ENCODE data around the gene NHP2. TPM values are rescaled to one million over a fixed set of nuclear protein-coding genes. Genes with fewer than 3 reads are reported as not detected.

NHP2 gene
- total RNA-seq, 4 donors from 2014 or later: 109 to 257 (median 177) TPM

DNA sequence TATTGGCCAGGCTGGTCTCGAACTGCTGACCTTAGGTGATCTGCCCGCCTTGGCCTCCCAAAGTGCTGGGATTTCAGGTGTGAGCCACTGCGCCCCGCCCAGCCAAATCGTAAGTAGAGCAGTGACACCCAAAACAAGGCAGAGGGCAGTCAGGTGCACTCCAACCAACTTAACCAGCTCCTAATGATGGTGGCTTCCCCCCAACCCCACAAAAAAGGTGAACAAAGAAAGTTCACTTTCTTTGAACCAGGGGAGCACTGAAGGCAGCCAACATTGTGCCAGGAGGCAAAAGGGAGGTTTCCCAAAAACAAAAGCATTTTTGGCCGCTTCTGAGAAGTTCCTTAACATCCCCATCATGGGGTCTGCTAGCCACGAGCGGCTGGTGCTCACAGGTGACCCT lies 23.9 kb upstream of the NHP2 start:
- Histone ChIP-seq H3K9me3 (no peaks in the 10 kb centered on the region), H3K27ac (no peak overlapping the region), H3K4me1 (no peaks in the 10 kb centered on the region), H3K27me3 (no peaks in the 10 kb centered on the region), H3K4me3 (replicated peaks in 1 of 3) (no peak overlapping the region), H3K36me3 (no peaks in the 10 kb centered on the region)
- intact Hi-C loops (cut with DNase I): no loop called here
- DNase-seq: no peak
- TF ChIP-seq POLR2A (IDR thresholded peaks at IDR 0.05): no peak
- TF ChIP-seq, protein P1, sequence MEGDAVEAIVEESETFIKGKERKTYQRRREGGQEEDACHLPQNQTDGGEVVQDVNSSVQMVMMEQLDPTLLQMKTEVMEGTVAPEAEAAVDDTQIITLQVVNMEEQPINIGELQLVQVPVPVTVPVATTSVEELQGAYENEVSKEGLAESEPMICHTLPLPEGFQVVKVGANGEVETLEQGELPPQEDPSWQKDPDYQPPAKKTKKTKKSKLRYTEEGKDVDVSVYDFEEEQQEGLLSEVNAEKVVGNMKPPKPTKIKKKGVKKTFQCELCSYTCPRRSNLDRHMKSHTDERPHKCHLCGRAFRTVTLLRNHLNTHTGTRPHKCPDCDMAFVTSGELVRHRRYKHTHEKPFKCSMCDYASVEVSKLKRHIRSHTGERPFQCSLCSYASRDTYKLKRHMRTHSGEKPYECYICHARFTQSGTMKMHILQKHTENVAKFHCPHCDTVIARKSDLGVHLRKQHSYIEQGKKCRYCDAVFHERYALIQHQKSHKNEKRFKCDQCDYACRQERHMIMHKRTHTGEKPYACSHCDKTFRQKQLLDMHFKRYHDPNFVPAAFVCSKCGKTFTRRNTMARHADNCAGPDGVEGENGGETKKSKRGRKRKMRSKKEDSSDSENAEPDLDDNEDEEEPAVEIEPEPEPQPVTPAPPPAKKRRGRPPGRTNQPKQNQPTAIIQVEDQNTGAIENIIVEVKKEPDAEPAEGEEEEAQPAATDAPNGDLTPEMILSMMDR (IDR thresholded peaks at IDR 0.05): no peak
- 81 to 91% methylated on average over 8 of the region's 8 CpGs for WGBS, 2 donors

DNA sequence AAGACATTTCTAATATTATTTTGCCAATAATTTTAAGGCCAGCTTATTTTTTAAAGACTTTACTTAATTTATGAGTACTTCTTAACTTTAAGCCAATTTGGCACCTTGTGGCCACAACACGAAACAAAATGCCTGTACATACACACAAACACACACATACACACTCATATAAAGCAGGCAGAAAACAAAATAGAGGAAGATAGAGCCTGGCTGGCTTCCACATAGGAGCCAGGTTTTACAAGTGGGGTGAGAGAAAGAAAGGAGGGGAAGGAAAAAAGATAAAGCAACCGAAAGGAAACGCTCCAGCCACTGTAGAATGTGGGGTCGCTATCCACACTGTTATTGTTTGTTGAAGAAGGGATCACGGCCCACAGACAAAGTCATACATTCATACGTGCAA lies 23.1 kb upstream of the NHP2 start:
- no peak overlapping the region for H3K27ac ChIP-seq
- TF ChIP-seq, protein P1 (IDR thresholded peaks at IDR 0.05): no peak
- no peak for TF ChIP-seq POLR2A (IDR thresholded peaks at IDR 0.05)
- no peak overlapping the region for H3K4me3 ChIP-seq (replicated peaks in 1 of 3)
- H3K4me1 ChIP-seq: no peaks in the 10 kb centered on the region
- H3K9me3 ChIP-seq: no peaks in the 10 kb centered on the region
- no peak for DNase-seq
- WGBS, 2 donors: 79 to 88% methylated on average over 6 of the region's 6 CpGs
- no peaks in the 10 kb centered on the region for H3K27me3 ChIP-seq
- intact Hi-C loops (cut with DNase I): no loop called here
- no peaks in the 10 kb centered on the region for H3K36me3 ChIP-seq

DNA sequence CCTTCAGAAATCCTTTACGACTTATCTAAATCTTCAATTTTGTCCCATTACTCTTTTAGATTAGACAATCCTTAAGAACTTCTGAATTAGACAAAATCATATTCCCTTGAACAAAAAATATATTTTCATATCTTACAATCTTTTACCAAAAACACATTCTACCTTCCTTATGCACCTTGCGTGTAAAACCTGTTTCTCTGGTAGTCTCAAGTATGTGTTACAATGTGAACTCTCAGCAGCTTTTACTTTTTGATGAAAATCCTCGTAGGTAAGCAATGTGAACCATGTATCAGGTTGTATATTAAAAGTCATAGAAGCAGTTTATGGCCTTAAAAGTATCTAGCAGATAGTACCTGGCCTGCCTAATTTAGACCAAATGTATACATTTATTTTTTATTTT lies 20.8 kb upstream of the NHP2 start:
- Histone ChIP-seq H3K27ac (no peak overlapping the region), H3K27me3 (no peaks in the 10 kb centered on the region), H3K4me1 (no peaks in the 10 kb centered on the region), H3K9me3 (no peaks in the 10 kb centered on the region), H3K4me3 (replicated peaks in 1 of 3) (no peak overlapping the region), H3K36me3 (no peaks in the 10 kb centered on the region)
- intact Hi-C loops (cut with DNase I): no loop called here
- DNase-seq: no peak
- WGBS, 2 donors: 91 to 93% methylated on average over 3 of the region's 3 CpGs
- TF ChIP-seq, protein P1 (IDR thresholded peaks at IDR 0.05): no peak
- TF ChIP-seq POLR2A (IDR thresholded peaks at IDR 0.05): no peak

DNA sequence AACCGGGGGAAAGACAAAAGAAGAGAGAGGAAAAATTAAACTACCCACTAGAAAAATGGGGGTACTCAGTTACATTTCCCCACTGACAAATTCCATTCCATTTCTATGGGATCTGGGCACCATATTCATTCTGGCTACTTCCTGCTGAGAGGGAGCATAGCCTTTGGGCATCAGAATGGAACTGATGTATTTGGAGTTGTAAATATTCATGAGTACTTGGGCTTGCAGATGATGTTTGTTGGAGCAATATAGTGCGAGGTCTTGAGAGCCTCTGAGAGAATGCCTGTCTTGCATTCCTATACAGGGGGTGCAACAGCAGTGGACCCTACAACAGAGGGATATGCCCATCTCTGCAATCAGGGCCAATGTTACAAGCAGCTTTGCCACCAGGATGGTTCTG lies 16.8 kb upstream of the NHP2 start:
- no peak for TF ChIP-seq POLR2A (IDR thresholded peaks at IDR 0.05)
- TF ChIP-seq, protein P1 (IDR thresholded peaks at IDR 0.05): no peak
- intact Hi-C loops (cut with DNase I): no loop called here
- Histone ChIP-seq H3K27ac (no peak overlapping the region), H3K4me3 (replicated peaks in 1 of 3) (no peak overlapping the region), H3K9me3 (no peaks in the 10 kb centered on the region), H3K27me3 (no peaks in the 10 kb centered on the region), H3K4me1 (no peaks in the 10 kb centered on the region), H3K36me3 (no peaks in the 10 kb centered on the region)
- no peak for DNase-seq
- WGBS, 2 donors: 71 to 77% methylated on average over 2 of the region's 2 CpGs

DNA sequence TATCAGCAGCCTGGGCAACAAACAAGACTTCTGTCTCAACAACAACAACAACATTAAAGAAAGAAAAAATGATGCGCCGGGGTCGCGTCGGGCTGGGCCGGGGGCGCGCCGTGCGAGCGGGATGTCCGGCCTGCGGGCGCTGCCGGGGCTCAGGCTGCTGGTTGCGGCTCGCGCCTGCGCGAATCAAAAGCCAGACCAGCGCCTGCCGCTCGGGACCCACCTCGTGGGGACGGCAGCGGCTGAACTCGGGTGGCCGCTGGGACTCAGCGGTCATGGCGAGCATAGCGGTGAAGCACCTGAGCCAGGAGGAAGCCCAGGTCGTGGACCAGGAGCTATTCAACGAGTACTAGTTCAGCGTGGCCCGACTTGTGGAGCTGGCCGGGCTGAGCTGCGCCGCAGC lies 11.9 kb upstream of the NHP2 start:
- no peaks in the 10 kb centered on the region for H3K9me3 ChIP-seq
- H3K4me1 ChIP-seq: peaks cover 0 to 8% of the 10 kb centered on the region in 2 donors
- WGBS, 2 donors: 18 to 41% methylated on average over 22 to 35 of the region's 38 CpGs
- intact Hi-C loops (cut with DNase I): loop anchor here (5.0 kb wide), 1 partner anchor 88 kb away; no protein-coding TSS in a partner anchor
- DNase-seq: no peak
- H3K27ac ChIP-seq: no peak overlapping the region
- H3K36me3 ChIP-seq: no peaks in the 10 kb centered on the region
- TF ChIP-seq, protein P1 (IDR thresholded peaks at IDR 0.05): no peak
- TF ChIP-seq POLR2A (IDR thresholded peaks at IDR 0.05): no peak
- no peaks in the 10 kb centered on the region for H3K27me3 ChIP-seq
- H3K4me3 ChIP-seq (replicated peaks in 1 of 3): no peak overlapping the region

Data from thyroid gland (tissue), 4 donors.